ENCODE data around the gene DNASE1L1.
A peak's percentile ranks its signal among the peaks of the same experiment; 100 is the strongest.

The DNASE1L1 gene

GRCh38 chrX:154382483-154383069 is 26.5 kb downstream of the DNASE1L1 start:
- DNase-seq (ENCODE audit: low spot score): no peak

GRCh38 chrX:154381271-154381670 is 27.8 kb downstream of the DNASE1L1 start:
- no peak for DNase-seq (ENCODE audit: low spot score)

- DNase-seq (ENCODE audit: low spot score): no peak
Measured at GRCh38 chrX:154380787-154381186, 28.3 kb downstream of the DNASE1L1 start.

GRCh38 chrX:154380153-154380552 is 28.9 kb downstream of the DNASE1L1 start:
- DNase-seq (ENCODE audit: low spot score): no peak

- no peak for DNase-seq (ENCODE audit: low spot score)
Measured at GRCh38 chrX:154379569-154379951, 29.5 kb downstream of the DNASE1L1 start.

- DNase-seq (ENCODE audit: low spot score): peak; percentile 95
Measured at GRCh38 chrX:154378799-154379568, 30.1 kb downstream of the DNASE1L1 start, which contains the start of gene EMD. Gene EMD (plus strand): TSS chrX:154379295. CDS start chrX:154379485, 190 bp downstream.

- DNase-seq (ENCODE audit: low spot score): no peak
Measured at GRCh38 chrX:154378059-154378798, 30.8 kb downstream of the DNASE1L1 start.

GRCh38 chrX:154376774-154377173 is 32.3 kb downstream of the DNASE1L1 start:
- DNase-seq (ENCODE audit: low spot score): no peak

GRCh38 chrX:154375156-154375504 is 33.9 kb downstream of the DNASE1L1 start:
- no peak for DNase-seq (ENCODE audit: low spot score)

GRCh38 chrX:154374313-154375155 is 34.5 kb downstream of the DNASE1L1 start, which contains the start of gene FLNA:
Gene FLNA (minus strand): TSS chrX:154374634. CDS start chrX:154371245, 3,389 bp downstream.
- DNase-seq (ENCODE audit: low spot score): peak; percentile 15

- DNase-seq (ENCODE audit: low spot score): peak; percentile 61
Measured at GRCh38 chrX:154373340-154374306, 35.4 kb downstream of the DNASE1L1 start.

- DNase-seq (ENCODE audit: low spot score): peak; percentile 28
Measured at GRCh38 chrX:154372612-154373022, 36.4 kb downstream of the DNASE1L1 start.

GRCh38 chrX:154371789-154372300 is 37.2 kb downstream of the DNASE1L1 start:
- DNase-seq (ENCODE audit: low spot score): no peak

GRCh38 chrX:154371017-154371788 is 37.9 kb downstream of the DNASE1L1 start:
- peak; percentile 78 for DNase-seq (ENCODE audit: low spot score)

- peak; percentile 10 for DNase-seq (ENCODE audit: low spot score)
Measured at GRCh38 chrX:154370300-154371016, 38.6 kb downstream of the DNASE1L1 start.

GRCh38 chrX:154369449-154370299 is 39.4 kb downstream of the DNASE1L1 start:
- peak; percentile 21 for DNase-seq (ENCODE audit: low spot score)

- peak; percentile 79 for DNase-seq (ENCODE audit: low spot score)
Measured at GRCh38 chrX:154368630-154369448, 40.2 kb downstream of the DNASE1L1 start.
